GM21619 (cell line): ENCODE results near the gene GIT1.
"Not testable (repeated sequence)": the region's sequence is repeated elsewhere in the genome, so short reads cannot be mapped to it uniquely, and the experiment has no call there.

ENCODE experiments used
- ATAC-seq: cut with Tn5 transposase; IDR thresholded peaks from one replicate; pipeline ENCODE4 v1.9.1; 2021; ENCODE audit not compliant: unreplicated experiment

Gene GIT1

GRCh38 chr17:29567554-29568330 is 21.7 kb downstream of the GIT1 start:
- ATAC-seq: peak; percentile 36

- ATAC-seq: peak; percentile 5
Observed at GRCh38 chr17:29567304-29567553, 22.2 kb downstream of the GIT1 start.

- peak; percentile 28 for ATAC-seq
Observed at GRCh38 chr17:29566473-29567303, 22.8 kb downstream of the GIT1 start, which contains the start of gene ABHD15. Gene ABHD15 (minus strand): TSS chr17:29567037. CDS start chr17:29566966, 71 bp downstream.

GRCh38 chr17:29565643-29566472 is 23.6 kb downstream of the GIT1 start:
- ATAC-seq: no peak

GRCh38 chr17:29563816-29564215 is 25.6 kb downstream of the GIT1 start:
- ATAC-seq: no peak

- no peak for ATAC-seq
Observed at GRCh38 chr17:29562615-29563014, 26.8 kb downstream of the GIT1 start.

- no peak for ATAC-seq
Observed at GRCh38 chr17:29561554-29562517, 27.6 kb downstream of the GIT1 start.

GRCh38 chr17:29560316-29560715 is 29.1 kb downstream of the GIT1 start:
- no peak for ATAC-seq

- no peak for ATAC-seq
Observed at GRCh38 chr17:29559640-29560039, 29.8 kb downstream of the GIT1 start.

GRCh38 chr17:29558139-29558538 is 31.3 kb downstream of the GIT1 start:
- not testable (repeated sequence) for ATAC-seq

GRCh38 chr17:29557739-29558116 is 31.7 kb downstream of the GIT1 start:
- ATAC-seq: no peak

GRCh38 chr17:29557085-29557738 is 32.2 kb downstream of the GIT1 start:
- no peak for ATAC-seq

- no peak for ATAC-seq
Observed at GRCh38 chr17:29555840-29556239, 33.6 kb downstream of the GIT1 start.

- no peak for ATAC-seq
Observed at GRCh38 chr17:29549177-29549923, 40.1 kb downstream of the GIT1 start.

- ATAC-seq: no peak
Observed at GRCh38 chr17:29546830-29547229, 42.6 kb downstream of the GIT1 start.

GRCh38 chr17:29546085-29546484 is 43.4 kb downstream of the GIT1 start:
- no peak for ATAC-seq

GRCh38 chr17:29544066-29544465 is 45.4 kb downstream of the GIT1 start:
- ATAC-seq: no peak

GRCh38 chr17:29533976-29534375 is 55.5 kb downstream of the GIT1 start:
- no peak for ATAC-seq

GRCh38 chr17:29526322-29526721 is 63.1 kb downstream of the GIT1 start:
- ATAC-seq: no peak
